Measurements from ENCODE around the gene GPR37L1.

The GPR37L1 gene, protein sequence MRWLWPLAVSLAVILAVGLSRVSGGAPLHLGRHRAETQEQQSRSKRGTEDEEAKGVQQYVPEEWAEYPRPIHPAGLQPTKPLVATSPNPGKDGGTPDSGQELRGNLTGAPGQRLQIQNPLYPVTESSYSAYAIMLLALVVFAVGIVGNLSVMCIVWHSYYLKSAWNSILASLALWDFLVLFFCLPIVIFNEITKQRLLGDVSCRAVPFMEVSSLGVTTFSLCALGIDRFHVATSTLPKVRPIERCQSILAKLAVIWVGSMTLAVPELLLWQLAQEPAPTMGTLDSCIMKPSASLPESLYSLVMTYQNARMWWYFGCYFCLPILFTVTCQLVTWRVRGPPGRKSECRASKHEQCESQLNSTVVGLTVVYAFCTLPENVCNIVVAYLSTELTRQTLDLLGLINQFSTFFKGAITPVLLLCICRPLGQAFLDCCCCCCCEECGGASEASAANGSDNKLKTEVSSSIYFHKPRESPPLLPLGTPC

GRCh38 chr1:202122639-202123335 lies at the start of gene GPR37L1:
Gene GPR37L1, plus strand, starts transcription at chr1:202122917. Its CDS starts 47 bp downstream, at chr1:202122964.
- H3K36me3 Mint-ChIP-seq (ENCODE audit: low read depth) = no peaks in the 10 kb centered on the region
- no peak within 1 kb of the TSS for H3K27ac Mint-ChIP-seq
- H3K4me3 Mint-ChIP-seq = no peak within 1 kb of the TSS
- H3K27me3 Mint-ChIP-seq (ENCODE audit: low read depth) = peaks cover 4% of the 10 kb centered on the region
- peaks cover 1% of the 10 kb centered on the region for H3K4me1 Mint-ChIP-seq (ENCODE audit: low read depth)
- no peaks in the 10 kb centered on the region for H3K9me3 Mint-ChIP-seq

- H3K27me3 Mint-ChIP-seq (ENCODE audit: low read depth) = no peaks in the 10 kb centered on the region
- no peaks in the 10 kb centered on the region for H3K9me3 Mint-ChIP-seq
- no peaks in the 10 kb centered on the region for H3K36me3 Mint-ChIP-seq (ENCODE audit: low read depth)
- H3K27ac Mint-ChIP-seq = no peak overlapping the region
- no peak overlapping the region for H3K4me3 Mint-ChIP-seq
- H3K4me1 Mint-ChIP-seq (ENCODE audit: low read depth) = no peaks in the 10 kb centered on the region
Observed at GRCh38 chr1:202073206-202073605, 49.5 kb upstream of the GPR37L1 start.

DNA sequence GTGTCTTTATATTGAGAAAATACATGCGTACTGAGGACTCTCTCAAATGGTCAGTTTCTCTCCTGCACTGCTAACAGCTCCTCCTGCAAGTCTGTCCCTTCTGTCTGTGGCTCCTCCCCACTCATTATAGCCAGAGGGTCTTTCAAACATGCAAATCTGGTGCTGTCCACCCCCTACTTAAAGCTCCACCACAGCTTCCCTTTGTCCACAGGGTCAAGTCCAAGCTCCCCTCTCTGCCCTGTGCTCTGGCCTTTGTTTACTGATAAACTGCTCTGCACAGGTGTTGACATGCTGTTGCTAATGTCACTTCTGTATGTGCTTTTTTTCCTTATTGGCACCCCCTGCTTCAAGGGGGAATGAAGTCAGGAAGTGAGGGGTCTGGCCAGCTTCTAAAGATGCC lies 47.7 kb upstream of the GPR37L1 start:
- no peak overlapping the region for H3K27ac Mint-ChIP-seq
- H3K27me3 Mint-ChIP-seq (ENCODE audit: low read depth) = no peaks in the 10 kb centered on the region

DNA sequence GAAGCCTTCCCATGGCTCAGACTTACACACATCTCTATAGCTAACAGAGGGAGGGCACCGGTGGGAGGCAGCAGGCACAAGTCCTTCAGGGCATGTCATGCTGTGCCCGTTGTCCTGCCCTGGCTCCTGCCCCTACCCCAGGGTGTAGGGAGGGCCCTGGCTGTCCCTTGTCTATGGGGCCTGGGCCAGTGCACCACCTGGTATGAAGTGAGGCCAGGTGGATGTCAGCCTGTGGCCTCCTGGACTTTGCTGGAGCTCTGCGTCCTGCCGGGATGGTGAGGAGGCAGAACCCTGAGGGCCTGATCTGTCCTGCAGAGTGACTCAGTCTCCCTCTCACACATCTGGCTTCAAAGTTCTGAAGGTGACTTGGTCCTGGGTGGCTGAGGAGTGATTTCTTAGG lies 47.3 kb upstream of the GPR37L1 start:
- H3K4me3 Mint-ChIP-seq = no peak overlapping the region
- no peaks in the 10 kb centered on the region for H3K27me3 Mint-ChIP-seq (ENCODE audit: low read depth)
- H3K36me3 Mint-ChIP-seq (ENCODE audit: low read depth) = no peaks in the 10 kb centered on the region
- no peak overlapping the region for H3K27ac Mint-ChIP-seq
- H3K9me3 Mint-ChIP-seq = no peaks in the 10 kb centered on the region
- H3K4me1 Mint-ChIP-seq (ENCODE audit: low read depth) = no peaks in the 10 kb centered on the region

More for the DNA sequence above, 47.7 kb upstream of the GPR37L1 start:
- Mint-ChIP-seq H3K4me1 (ENCODE audit: low read depth) (no peaks in the 10 kb centered on the region), H3K4me3 (no peak overlapping the region), H3K36me3 (ENCODE audit: low read depth) (no peaks in the 10 kb centered on the region), H3K9me3 (no peaks in the 10 kb centered on the region)

GRCh38 chr1:202076050-202076511 lies 46.6 kb upstream of the GPR37L1 start:
- Mint-ChIP-seq H3K27ac (no peak overlapping the region), H3K36me3 (ENCODE audit: low read depth) (no peaks in the 10 kb centered on the region), H3K9me3 (no peaks in the 10 kb centered on the region), H3K4me3 (no peak overlapping the region), H3K27me3 (ENCODE audit: low read depth) (no peaks in the 10 kb centered on the region), H3K4me1 (ENCODE audit: low read depth) (no peaks in the 10 kb centered on the region)

- H3K36me3 Mint-ChIP-seq (ENCODE audit: low read depth) = no peaks in the 10 kb centered on the region
- H3K4me3 Mint-ChIP-seq = no peak overlapping the region
Observed at GRCh38 chr1:202078241-202078640, 44.5 kb upstream of the GPR37L1 start.

DNA sequence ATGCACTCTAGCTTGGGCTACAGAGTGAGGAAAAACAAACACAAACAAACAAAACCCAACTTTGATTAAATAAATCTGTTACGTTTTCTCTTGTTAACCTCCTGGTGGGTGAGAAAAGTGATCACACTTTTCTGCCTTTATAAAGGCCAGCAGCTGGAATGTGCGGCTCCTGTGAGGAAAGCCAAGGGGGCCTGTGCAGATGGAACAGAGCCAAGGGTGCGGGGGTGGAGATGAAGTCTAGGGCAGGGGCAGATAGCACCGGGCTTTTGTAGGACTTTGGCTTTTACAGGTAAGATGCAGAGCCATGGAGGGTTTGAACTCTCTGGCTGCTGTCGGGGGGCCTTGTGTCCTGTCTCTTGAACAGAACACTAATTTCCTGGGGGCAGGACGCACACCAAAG lies 40.7 kb upstream of the GPR37L1 start:
- Mint-ChIP-seq H3K4me1 (ENCODE audit: low read depth) (no peaks in the 10 kb centered on the region), H3K27me3 (ENCODE audit: low read depth) (no peaks in the 10 kb centered on the region), H3K4me3 (no peak overlapping the region), H3K9me3 (no peaks in the 10 kb centered on the region), H3K27ac (no peak overlapping the region), H3K36me3 (ENCODE audit: low read depth) (no peaks in the 10 kb centered on the region)

More at GRCh38 chr1:202078241-202078640, 44.5 kb upstream of the GPR37L1 start:
- no peak overlapping the region for H3K27ac Mint-ChIP-seq
- H3K4me1 Mint-ChIP-seq (ENCODE audit: low read depth) = no peaks in the 10 kb centered on the region
- no peaks in the 10 kb centered on the region for H3K9me3 Mint-ChIP-seq
- H3K27me3 Mint-ChIP-seq (ENCODE audit: low read depth) = no peaks in the 10 kb centered on the region

DNA sequence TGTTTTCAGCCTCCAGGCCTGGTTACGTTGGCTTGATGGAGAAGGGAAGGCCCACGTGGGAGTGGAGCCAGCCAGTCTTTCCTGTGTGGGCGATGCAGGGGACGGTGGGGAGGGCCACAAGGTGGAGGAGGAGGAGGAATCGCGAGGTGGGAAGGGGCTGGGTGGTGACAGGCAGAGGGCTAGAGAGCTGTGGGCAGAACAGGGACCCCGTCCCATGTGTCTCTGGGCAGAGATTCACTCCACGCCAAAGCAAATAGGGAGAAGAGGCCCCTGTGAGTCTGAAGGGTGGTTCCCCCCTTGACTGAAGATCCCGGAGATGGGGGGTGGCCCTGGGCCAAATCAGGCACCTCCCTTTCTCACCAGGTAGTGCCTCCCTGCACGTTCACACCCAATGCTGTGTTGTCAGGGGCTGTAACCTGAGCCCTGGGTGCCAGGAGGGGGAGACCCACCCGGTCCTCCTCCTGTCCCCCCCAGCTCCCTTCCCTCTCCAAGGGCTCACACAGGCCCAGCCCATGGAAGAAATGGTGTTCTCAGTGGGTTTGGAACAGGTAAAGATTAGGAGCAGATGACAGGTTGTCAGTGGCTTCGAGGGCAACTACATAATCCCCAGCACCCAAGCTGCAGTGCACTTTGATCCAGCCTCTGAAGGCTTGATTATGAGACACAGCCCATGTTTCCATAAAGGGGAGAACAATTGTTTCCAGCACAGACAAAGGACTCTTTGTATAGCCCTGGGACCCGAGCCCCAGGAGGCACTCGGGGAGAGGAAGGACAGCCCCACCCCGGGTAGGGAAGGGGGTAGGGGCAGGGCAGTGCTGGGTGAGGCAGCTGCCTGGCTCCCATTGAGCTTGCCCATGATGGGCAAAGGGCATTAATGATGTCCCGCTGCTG lies 37.7 kb upstream of the GPR37L1 start:
- no peak overlapping the region for H3K4me3 Mint-ChIP-seq
- H3K27me3 Mint-ChIP-seq (ENCODE audit: low read depth) = no peaks in the 10 kb centered on the region
- no peaks in the 10 kb centered on the region for H3K4me1 Mint-ChIP-seq (ENCODE audit: low read depth)
- H3K36me3 Mint-ChIP-seq (ENCODE audit: low read depth) = no peaks in the 10 kb centered on the region
- H3K27ac Mint-ChIP-seq = no peak overlapping the region
- no peaks in the 10 kb centered on the region for H3K9me3 Mint-ChIP-seq

DNA sequence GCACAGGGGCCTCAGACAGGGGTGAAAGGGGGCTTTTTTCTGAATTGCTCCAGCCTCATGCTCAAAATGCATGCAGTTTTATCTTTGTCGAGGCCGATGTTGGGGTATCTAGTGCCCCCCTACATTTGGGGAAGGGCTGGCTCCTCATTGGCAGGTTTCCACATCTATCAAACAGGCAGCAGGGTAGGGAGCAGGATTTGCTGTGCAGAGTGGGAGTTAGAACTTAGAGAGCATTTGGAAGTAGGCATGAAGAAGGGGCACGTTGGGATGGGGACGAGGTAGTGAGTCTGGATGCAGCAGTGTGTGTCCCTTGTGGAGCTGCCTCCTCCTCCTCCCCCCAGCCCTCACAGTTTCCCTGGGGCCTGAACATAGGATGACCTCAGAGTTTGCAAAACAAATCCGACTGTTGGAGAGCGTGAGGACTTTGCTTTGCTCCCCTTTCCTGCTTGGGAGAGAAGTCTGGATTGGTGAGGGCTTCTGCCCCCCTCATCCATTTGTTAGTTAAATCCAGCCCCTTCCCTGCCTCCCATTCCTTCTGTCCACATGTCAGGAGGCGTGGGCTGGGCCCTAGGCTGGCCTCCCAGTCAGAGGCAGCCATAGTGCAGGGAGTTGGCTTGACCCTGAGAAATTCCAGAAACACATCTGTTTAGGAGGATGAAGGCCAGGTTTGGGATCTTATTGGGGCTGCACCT lies 36.9 kb upstream of the GPR37L1 start:
- Mint-ChIP-seq H3K27ac (no peak overlapping the region), H3K27me3 (ENCODE audit: low read depth) (no peaks in the 10 kb centered on the region), H3K36me3 (ENCODE audit: low read depth) (no peaks in the 10 kb centered on the region), H3K4me3 (no peak overlapping the region), H3K4me1 (ENCODE audit: low read depth) (no peaks in the 10 kb centered on the region), H3K9me3 (no peaks in the 10 kb centered on the region)

DNA sequence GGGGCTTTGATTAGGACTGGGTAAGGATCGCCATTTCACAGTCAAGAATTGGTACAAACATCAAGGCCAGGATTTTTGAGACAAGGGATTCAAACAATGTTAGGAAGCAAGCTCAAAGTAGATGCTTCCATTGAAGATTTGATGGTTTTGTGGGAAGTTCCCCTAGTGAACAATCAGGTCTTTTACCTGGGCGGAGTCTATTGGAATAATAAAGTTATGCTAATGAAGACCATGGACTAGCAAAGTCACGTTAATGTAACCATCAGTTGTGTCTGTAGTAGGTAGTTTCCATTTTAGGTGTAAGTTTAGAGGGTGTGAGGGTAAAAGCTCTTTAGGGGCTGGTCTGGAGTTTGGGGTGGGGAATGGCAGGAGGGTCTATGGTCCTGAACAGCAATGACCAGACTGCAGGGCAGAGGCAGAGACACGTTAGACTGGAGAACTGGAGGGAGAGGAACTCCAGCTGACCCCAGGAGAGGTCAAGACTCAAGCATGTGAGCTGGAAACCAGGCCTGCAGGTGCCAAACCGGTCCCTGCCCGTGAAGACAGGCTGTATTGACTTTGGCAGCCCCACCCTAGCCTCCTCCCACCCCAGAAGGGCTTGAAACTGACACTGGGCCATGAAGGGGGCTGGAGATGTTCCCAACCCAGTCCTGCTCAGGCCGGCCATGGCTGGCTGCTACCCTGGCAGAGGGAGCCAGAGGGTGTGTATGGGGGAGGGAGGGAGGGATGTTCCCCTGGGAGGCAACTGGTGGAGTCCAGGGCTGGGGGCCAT lies 36.0 kb upstream of the GPR37L1 start:
- no peaks in the 10 kb centered on the region for H3K4me1 Mint-ChIP-seq (ENCODE audit: low read depth)
- H3K27me3 Mint-ChIP-seq (ENCODE audit: low read depth) = no peaks in the 10 kb centered on the region
- H3K27ac Mint-ChIP-seq = no peak overlapping the region
- no peaks in the 10 kb centered on the region for H3K36me3 Mint-ChIP-seq (ENCODE audit: low read depth)
- no peak overlapping the region for H3K4me3 Mint-ChIP-seq
- no peaks in the 10 kb centered on the region for H3K9me3 Mint-ChIP-seq

GRCh38 chr1:202088206-202088605 lies 34.5 kb upstream of the GPR37L1 start:
- no peaks in the 10 kb centered on the region for H3K9me3 Mint-ChIP-seq
- H3K27ac Mint-ChIP-seq = no peak overlapping the region
- H3K27me3 Mint-ChIP-seq (ENCODE audit: low read depth) = no peaks in the 10 kb centered on the region
- H3K36me3 Mint-ChIP-seq (ENCODE audit: low read depth) = no peaks in the 10 kb centered on the region
- no peak overlapping the region for H3K4me3 Mint-ChIP-seq
- no peaks in the 10 kb centered on the region for H3K4me1 Mint-ChIP-seq (ENCODE audit: low read depth)

GRCh38 chr1:202090994-202091393 lies 31.7 kb upstream of the GPR37L1 start:
- no peak overlapping the region for H3K27ac Mint-ChIP-seq
- no peak overlapping the region for H3K4me3 Mint-ChIP-seq
- no peaks in the 10 kb centered on the region for H3K4me1 Mint-ChIP-seq (ENCODE audit: low read depth)
- H3K36me3 Mint-ChIP-seq (ENCODE audit: low read depth) = no peaks in the 10 kb centered on the region
- H3K27me3 Mint-ChIP-seq (ENCODE audit: low read depth) = peaks cover 4% of the 10 kb centered on the region
- H3K9me3 Mint-ChIP-seq = no peaks in the 10 kb centered on the region

- Mint-ChIP-seq H3K4me3 (no peak overlapping the region), H3K27me3 (ENCODE audit: low read depth) (peaks cover 4% of the 10 kb centered on the region), H3K9me3 (no peaks in the 10 kb centered on the region), H3K36me3 (ENCODE audit: low read depth) (no peaks in the 10 kb centered on the region), H3K4me1 (ENCODE audit: low read depth) (no peaks in the 10 kb centered on the region), H3K27ac (no peak overlapping the region)
Observed at GRCh38 chr1:202093858-202094257, 28.9 kb upstream of the GPR37L1 start.

All from T-helper 1 cell treated with Interleukin-12 subunit alpha and Interleukin-12 subunit beta and Interleukin-4 antibody, amounts not matched to agents 30 μg/mL and 1 μg/mL, for 36 hours (primary cell).